COLO829 (cell line): ENCODE measurements around the gene CACNB4.
"Not testable (repeated sequence)": the region's sequence is repeated elsewhere in the genome, so short reads cannot be mapped to it uniquely, and the experiment has no call there.

Experiments used
- DNase-seq: peaks from one replicate; pipeline ENCODE4 v3.0.0; 2012; ENCODE audit warnings: low spot score

The CACNB4 gene

DNA sequence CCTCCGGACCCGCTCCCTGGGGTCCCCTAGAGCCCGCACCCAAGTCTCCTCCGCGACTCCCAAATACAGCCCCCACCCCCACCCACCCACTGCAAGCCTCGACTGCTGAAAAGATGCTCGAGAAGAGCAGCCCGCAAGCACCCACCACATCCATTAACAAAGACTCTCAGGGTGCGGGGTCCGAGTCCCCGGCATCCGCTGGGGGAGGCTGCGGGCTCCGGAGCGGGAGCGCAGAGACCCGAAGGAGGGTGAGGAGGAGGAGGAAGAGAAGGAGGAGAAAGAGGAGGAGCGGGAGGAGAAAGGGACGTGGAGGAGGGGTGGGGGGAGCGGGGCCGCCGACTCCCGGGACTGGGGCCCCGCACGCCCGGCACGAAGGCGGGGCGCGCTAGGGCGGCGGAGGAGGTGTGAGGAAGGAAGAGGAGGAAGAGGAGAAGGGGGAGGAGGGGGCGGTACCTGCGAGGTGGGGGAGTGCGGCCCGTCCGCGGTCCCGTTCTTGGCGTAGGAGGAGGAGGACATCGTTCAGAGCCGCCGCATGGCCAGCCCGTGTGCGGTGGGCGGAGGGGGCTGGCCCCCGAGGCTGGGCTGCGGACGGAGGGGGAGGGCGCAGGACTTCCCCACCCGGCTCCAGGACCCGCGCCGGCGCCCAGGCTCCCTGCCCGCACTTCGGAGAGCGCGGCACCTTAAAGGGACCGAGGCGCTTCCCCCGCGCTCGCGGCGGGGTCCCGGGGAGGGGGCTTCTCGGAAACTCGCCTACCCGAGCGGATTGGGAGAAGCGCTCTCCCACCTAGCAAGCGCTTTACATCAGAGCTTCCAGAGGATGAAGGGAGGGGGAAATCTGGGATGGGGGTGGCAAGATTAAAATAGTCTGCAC is at the start of gene CACNB4:
CACNB4 (minus strand) TSS at position 549 of the 871 bp plus-strand sequence.
- DNase-seq: no peak

- no peak for DNase-seq
These were observed 35.8 kb upstream of the CACNB4 start for GRCh38 chr2:152134488-152135280.

DNA sequence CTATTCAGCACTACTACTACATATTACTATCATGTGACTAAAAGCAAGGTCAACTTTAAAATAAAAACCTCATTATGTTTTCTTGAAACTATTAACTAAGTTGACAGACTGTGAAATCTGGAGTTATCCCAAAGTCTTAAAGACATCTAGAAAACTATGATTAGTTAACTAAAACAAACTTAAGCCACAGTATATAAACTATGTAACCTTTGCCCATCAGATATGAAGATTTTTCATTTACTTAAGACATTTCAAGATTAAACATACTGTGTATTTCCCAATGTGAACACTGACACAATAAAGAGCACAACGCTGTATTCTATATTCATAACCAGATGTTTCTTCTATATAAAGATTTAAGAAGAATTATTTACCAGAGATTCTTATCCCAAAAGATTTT is 33.5 kb upstream of the CACNB4 start:
- peak; percentile 14 for DNase-seq

GRCh38 chr2:152127628-152128027 is 28.8 kb upstream of the CACNB4 start:
- DNase-seq: no peak

- DNase-seq: no peak
These were observed 27.8 kb upstream of the CACNB4 start for GRCh38 chr2:152126664-152127063.

GRCh38 chr2:152122161-152122560 is 23.3 kb upstream of the CACNB4 start:
- no peak for DNase-seq

DNA sequence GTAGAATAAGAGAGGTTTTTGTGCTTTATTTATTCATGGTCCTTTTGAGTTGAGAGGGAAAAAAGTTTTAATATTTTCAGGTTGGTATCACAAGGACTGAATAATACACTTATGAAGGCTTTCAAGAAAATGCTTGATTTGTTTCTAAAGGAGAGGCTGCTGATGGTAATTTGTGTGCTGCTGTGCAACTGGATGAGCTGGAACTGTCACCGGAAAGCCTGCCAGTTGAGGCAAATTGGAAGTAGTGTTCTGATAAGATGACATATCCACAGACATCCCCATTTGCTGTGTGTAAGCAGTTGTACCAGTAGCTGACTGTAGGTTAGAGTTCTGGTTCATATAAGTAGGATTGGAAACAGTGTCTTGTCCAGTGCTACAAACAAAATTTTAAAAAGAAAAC is 21.6 kb upstream of the CACNB4 start:
- no peak for DNase-seq

GRCh38 chr2:152115952-152116351 is 17.1 kb upstream of the CACNB4 start:
- DNase-seq: no peak

GRCh38 chr2:152114366-152114765 is 15.5 kb upstream of the CACNB4 start:
- DNase-seq: no peak

DNA sequence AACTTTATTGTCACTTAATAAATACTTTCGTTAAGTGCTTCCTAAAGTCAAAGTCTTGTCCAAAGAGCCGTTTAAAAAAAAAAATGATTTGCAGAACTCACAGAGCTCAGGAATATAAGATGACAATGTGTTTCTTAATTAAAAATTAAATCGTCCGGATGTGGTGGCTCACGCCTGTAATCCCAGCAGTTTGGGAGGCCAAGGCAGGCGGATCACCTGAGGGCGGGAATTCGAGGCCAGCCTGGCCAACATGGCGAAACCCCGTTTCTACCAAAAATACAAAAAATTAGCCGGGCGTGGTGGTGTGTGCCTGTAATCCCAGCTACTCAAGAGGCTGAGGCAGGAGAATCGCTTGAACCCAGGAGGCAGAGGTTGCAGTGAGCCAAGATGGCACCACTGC is 8.3 kb upstream of the CACNB4 start:
- DNase-seq: not testable (repeated sequence)

GRCh38 chr2:152106464-152106863 is 7.6 kb upstream of the CACNB4 start:
- no peak for DNase-seq

DNA sequence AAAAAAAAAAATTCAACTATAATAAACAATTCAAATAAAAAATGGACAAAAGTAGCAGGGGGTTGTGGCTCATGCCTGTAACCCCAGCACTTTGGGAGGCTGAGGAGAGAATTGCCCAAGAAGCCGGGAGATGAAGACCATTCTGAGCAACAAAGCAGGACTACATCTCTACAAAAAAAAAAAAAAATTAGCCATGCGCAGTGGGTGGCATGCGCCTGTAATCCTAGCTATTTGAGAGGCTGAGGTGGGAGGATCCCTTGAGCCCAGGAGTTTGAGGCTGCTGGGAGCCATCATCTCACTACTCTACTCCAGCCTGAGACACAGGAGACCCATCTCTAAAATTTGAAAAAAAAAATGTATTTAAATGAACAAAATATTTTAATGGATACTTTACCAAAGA is 4.4 kb upstream of the CACNB4 start:
- no peak for DNase-seq

GRCh38 chr2:152100961-152101360 is 2.1 kb upstream of the CACNB4 start:
- DNase-seq: no peak

DNA sequence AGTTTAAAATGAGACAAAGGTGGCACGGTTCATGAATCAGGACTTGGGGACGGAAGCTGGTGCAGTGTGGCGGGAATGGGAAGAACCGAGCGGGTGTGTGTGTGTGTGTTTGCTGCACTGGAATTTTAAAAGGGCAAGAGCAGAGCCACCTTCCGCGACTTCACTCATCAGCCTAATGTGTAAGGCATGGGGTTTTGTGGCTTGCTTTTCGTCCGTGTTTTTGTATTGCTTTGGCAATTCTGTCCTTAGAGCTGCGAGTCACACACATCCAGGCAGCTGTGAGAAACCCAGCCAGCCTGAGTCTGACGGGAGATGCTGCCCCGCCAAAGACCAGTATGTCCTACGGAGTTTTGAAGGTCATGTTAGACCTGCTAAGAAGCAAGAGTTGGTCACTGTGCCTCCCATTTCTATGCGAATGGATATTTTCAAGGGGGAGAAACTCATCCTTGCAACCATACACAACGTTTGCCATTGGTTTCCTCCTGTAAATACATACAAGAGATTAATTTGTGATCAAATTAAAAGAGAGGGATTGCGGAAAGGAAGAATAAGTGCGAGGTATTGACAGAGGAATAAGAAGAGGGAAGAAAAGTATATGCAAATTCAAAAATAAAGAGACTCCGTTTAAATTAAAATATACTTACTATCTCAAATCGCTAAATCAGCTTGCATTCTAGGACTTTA is 665 bp upstream of the CACNB4 start:
- no peak for DNase-seq

GRCh38 chr2:152097801-152098495 is 896 bp downstream of the CACNB4 start:
- DNase-seq: no peak

DNA sequence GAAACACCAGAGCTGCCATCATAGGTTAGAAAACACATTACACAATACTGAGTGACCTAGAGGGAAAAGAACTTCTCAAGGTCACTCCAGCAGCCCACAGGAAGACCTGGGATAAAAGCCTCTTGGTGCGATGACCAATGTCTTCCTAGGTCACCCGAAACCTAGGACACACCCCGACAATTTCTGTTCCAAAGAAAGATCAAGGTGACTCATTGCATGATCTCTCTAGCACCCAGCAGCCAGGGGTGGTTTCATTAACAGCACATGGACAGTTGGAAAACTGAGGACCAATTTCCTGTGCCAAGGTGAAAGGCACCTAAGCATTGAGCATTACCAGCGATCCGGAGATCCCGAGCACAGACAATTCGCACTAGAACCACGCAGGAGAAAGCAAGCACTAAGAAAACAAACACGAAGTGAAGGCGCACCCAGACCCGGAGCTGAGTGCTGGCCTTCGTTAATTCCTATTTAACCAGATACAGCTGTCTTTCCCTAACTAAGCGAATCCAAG is 1.5 kb downstream of the CACNB4 start:
- DNase-seq: no peak

DNA sequence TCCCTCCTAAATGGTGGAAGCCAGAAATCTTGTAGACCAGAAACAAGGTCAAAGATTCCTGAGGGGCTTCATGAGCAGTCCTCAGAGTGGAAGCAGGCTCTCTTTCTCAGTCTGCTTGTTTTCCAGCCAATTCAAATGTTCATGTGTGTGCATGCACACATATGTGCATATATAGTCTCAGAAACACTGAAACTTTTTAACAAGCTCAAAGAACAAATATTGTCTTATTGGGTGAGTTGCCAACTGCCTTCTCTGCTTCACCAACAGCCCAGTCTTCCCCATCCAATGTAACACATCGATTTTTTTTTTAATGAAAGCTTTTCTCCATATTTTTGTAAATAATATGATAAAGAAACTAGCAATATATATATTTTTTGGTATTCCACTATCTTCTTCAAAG is 3.7 kb downstream of the CACNB4 start:
- DNase-seq: no peak

DNA sequence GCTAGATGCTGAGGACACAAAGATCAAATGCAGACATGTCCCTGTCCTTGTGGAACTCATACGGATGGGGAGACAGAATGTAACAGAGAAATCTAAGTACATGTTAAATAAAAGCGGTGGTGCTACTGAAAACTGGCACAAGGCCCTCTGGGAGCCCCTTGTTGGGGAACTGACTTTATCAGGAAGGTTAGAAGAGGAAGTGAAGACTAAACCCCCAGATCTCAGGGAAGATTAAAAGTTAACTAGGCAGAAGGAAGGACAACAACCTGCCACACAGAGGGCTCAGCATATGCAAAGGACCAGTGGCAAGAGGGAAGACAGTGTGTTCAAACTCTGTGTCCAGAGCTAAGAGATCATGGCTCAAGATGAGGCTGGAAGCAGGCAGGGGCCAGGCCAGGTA is 4.8 kb downstream of the CACNB4 start:
- DNase-seq: no peak

- no peak for DNase-seq
These were observed 5.4 kb downstream of the CACNB4 start for GRCh38 chr2:152093464-152093863.

DNA sequence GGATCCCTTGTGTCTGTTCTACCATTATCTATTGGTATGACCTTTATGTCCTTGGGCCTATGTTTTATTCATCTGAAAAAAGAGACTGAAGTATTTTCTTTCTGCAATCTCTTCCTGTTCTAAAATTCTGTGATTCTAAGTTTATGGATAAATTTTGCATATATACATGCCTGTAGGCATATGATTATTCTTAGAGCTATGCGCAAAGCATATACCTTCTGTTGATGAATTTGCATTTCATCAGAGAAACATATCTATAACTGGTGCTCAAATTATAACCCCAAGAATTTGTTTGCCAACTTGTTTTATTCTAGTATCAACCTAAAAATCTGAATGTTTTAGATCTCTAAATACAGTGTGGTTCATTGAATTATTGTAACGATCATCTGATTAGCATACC is 6.7 kb downstream of the CACNB4 start:
- DNase-seq: no peak

- not testable (repeated sequence) for DNase-seq
These were observed 8.1 kb downstream of the CACNB4 start for GRCh38 chr2:152090726-152091125.

DNA sequence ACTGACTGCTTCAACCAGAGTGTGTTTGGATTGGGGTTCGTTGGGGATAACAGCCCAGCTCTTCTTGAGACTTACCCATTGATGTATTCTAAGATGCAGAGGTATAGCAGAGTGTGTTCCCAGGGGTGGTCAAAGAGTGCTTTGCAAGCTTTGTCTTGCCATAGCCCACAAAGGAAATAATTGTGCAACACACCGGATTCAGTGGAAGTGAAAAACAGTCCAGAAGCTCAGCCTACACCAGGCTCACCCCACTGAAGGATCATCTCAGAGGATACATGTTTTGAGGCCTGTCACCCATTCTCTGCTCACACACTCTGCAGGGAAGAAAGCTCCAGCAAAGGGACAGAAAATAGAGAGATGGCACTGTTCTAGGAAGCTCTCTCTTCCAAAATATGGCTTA is 9.6 kb downstream of the CACNB4 start:
- no peak for DNase-seq
